ENCODE measurements around the gene SYDE2. TPM values are rescaled to one million over a fixed set of nuclear protein-coding genes. Genes with fewer than 3 reads are reported as not detected.

The SYDE2 gene
- total RNA-seq, 1 donor, result 13.0 TPM

- no peak for DNase-seq (ENCODE audit: insufficient read length, low spot score, missing footprints)
- TF ChIP-seq CTCF (IDR thresholded peaks at IDR 0.05; ENCODE audit: extremely low read depth, low read depth, low read length), result no peak
- no peak overlapping the region for H3K27ac ChIP-seq (ENCODE audit: low read depth, low read length)
- no peaks in the 10 kb centered on the region for H3K79me2 ChIP-seq (ENCODE audit: insufficient read depth, low read length)
- no peak overlapping the region for H3K4me2 ChIP-seq (ENCODE audit: insufficient read depth, low read length)
- H3K4me1 ChIP-seq (ENCODE audit: insufficient read depth, low read length), result no peaks in the 10 kb centered on the region
- no peaks in the 10 kb centered on the region for H3K9me3 ChIP-seq (ENCODE audit: low read depth, low read length)
- H3K27me3 ChIP-seq (ENCODE audit: insufficient read depth, low read length), result no peaks in the 10 kb centered on the region
- H3K36me3 ChIP-seq (ENCODE audit: insufficient read depth, low read length), result no peaks in the 10 kb centered on the region
- H2AFZ ChIP-seq (ENCODE audit: low read length), result no peak overlapping the region
- no peaks in the 10 kb centered on the region for H4K20me1 ChIP-seq (ENCODE audit: insufficient read depth, low read length)
- no peak overlapping the region for H3K4me3 ChIP-seq (ENCODE audit: insufficient read depth, low read length)
Observed at GRCh38 chr1:85111695-85112094, 89.1 kb downstream of the SYDE2 start.

GRCh38 chr1:85109475-85109874 is 91.3 kb downstream of the SYDE2 start:
- Histone ChIP-seq H3K79me2 (ENCODE audit: insufficient read depth, low read length) (no peaks in the 10 kb centered on the region), H3K4me3 (ENCODE audit: insufficient read depth, low read length) (no peak overlapping the region), H3K27ac (ENCODE audit: low read depth, low read length) (no peak overlapping the region), H4K20me1 (ENCODE audit: insufficient read depth, low read length) (no peaks in the 10 kb centered on the region), H3K27me3 (ENCODE audit: insufficient read depth, low read length) (no peaks in the 10 kb centered on the region), H2AFZ (ENCODE audit: low read length) (no peak overlapping the region), H3K9me3 (ENCODE audit: low read depth, low read length) (no peaks in the 10 kb centered on the region), H3K4me1 (ENCODE audit: insufficient read depth, low read length) (no peaks in the 10 kb centered on the region), H3K4me2 (ENCODE audit: insufficient read depth, low read length) (no peak overlapping the region), H3K36me3 (ENCODE audit: insufficient read depth, low read length) (no peaks in the 10 kb centered on the region)
- peak; percentile 93 for DNase-seq (ENCODE audit: insufficient read length, low spot score, missing footprints)
- TF ChIP-seq CTCF (IDR thresholded peaks at IDR 0.05; ENCODE audit: extremely low read depth, low read depth, low read length), result peak; percentile 90

Small RNA genes within 50 kb of the gene (small RNA-seq; reads per million reads assigned to genes)
- 0.30 reads per million for gene MIR4423

Other genes starting within 250 kb of the SYDE2 start
- gene MCOLN2, start 203.9 kb downstream of the SYDE2 start, total RNA-seq, result 0.88 and 1.8 TPM in 2 replicates
- gene MCOLN3, start 152.5 kb downstream of the SYDE2 start, total RNA-seq, result 4.0 and 4.7 TPM in 2 replicates
- gene C1orf52, start 58.6 kb upstream of the SYDE2 start, total RNA-seq, result 11.2 and 13.0 TPM in 2 replicates
- gene BCL10, start 75.6 kb upstream of the SYDE2 start, total RNA-seq, result 30.4 and 35.7 TPM in 2 replicates